DND-41 (cell line): ENCODE data around the gene DNM3.

Experiments used
- ATAC-seq: fragments of 200-7000 bp; cut with Tn5 transposase; 3 replicates; pipeline ENCODE4 v1.9.1; 2021; ENCODE audit warnings: low read depth; ENCODE audit not compliant: insufficient read depth
- DNase-seq: peaks from one replicate; pipeline ENCODE4 v3.0.0-alpha.2; 2020
- H2AFZ ChIP-seq: 2 replicates; pipeline ENCODE4 v1.6.0; 2012; ENCODE audit warnings: low read depth, low read length
- H3K27ac ChIP-seq: 2 replicates; pipeline ENCODE4 v1.5.1; 2012; ENCODE audit warnings: low read length, inconsistent platforms
- H3K27me3 ChIP-seq: fragments of 200-600 bp; sonication (generic); 2 replicates; pipeline ENCODE4 v1.6.0; 2012; ENCODE audit warnings: low read length, mild to moderate bottlenecking, inconsistent platforms; ENCODE audit not compliant: insufficient read depth, poor library complexity
- H3K36me3 ChIP-seq: 2 replicates; pipeline ENCODE4 v1.5.1; 2012; ENCODE audit warnings: low read length, inconsistent platforms; ENCODE audit not compliant: insufficient read depth
- H3K4me1 ChIP-seq: 2 replicates; pipeline ENCODE4 v1.5.1; 2012; ENCODE audit warnings: mild to moderate bottlenecking, low read length; ENCODE audit not compliant: insufficient read depth
- H3K4me2 ChIP-seq: 2 replicates; pipeline ENCODE4 v1.6.0; 2012; ENCODE audit warnings: mild to moderate bottlenecking, moderate library complexity, low read length, inconsistent platforms; ENCODE audit not compliant: insufficient read depth
- H3K4me3 ChIP-seq, 2 experiments: fragments of 200-600 bp in 1 of 2; shearing (Covaris generic) in 1 of 2; 2 replicates each; pipeline ENCODE4 v1.5.1; 2012 to 2016; ENCODE audit warnings: inconsistent platforms in 2 of 2, low read length in 2 of 2, mild to moderate bottlenecking in 2 of 2, low read depth in 1 of 2, moderate library complexity in 1 of 2
- H3K79me2 ChIP-seq: 2 replicates; pipeline ENCODE4 v1.6.0; 2012; ENCODE audit warnings: low read length, inconsistent platforms; ENCODE audit not compliant: insufficient read depth
- H3K9ac ChIP-seq: 2 replicates; pipeline ENCODE4 v1.6.0; 2012; ENCODE audit warnings: low read depth, mild to moderate bottlenecking, inconsistent platforms, low read length, moderate library complexity
- H3K9me3 ChIP-seq: 2 replicates; pipeline ENCODE4 v1.5.1; 2012; ENCODE audit warnings: low read length, moderate library complexity, mild to moderate bottlenecking, inconsistent platforms; ENCODE audit not compliant: insufficient read depth, severe bottlenecking
- H4K20me1 ChIP-seq: 2 replicates; pipeline ENCODE4 v1.6.0; 2012; ENCODE audit warnings: low read length; ENCODE audit not compliant: insufficient read depth
- EZH2 ChIP-seq: IDR thresholded peaks from 3 replicates; pipeline ENCODE4 v1.6.1; 2012; ENCODE audit warnings: borderline replicate concordance, low read depth, mild to moderate bottlenecking, moderate library complexity, low read length, inconsistent platforms; ENCODE audit not compliant: severe bottlenecking
- TF ChIP-seq, protein P1 (sequence below): IDR thresholded peaks from 2 replicates; pipeline ENCODE4 v1.5.1; 2012; ENCODE audit warnings: borderline replicate concordance, low read length, moderate library complexity, mild to moderate bottlenecking; ENCODE audit not compliant: poor library complexity, severe bottlenecking; ENCODE audit errors: extremely low read depth

DNM3 gene

DNA sequence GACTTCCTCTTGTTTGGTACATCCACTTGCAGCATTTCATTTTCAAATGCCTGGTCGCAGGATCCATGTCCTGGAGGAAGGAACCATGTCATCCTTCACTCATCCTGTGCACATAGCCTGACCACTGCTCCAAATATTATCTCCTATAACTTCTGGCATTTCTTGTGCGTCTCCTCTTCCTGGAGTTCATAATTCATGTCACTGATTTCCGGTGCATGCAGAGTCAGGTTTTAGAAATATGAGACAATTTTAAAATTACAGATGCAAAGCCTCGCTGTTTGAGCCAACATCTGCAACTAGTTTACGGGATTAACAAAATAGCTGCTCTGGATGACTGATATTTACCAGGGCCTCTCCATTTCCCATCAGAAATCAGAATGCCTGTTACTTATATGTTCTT lies 268.1 kb downstream of the DNM3 start:
- Histone ChIP-seq H4K20me1 (no peaks in the 10 kb centered on the region), H2AFZ (no peak overlapping the region), H3K79me2 (no peaks in the 10 kb centered on the region), H3K9me3 (no peaks in the 10 kb centered on the region), H3K27ac (no peak overlapping the region), H3K27me3 (peaks cover 8% of the 10 kb centered on the region), H3K4me3 (no peak overlapping the region), H3K36me3 (no peaks in the 10 kb centered on the region), H3K4me1 (no peaks in the 10 kb centered on the region), H3K4me2 (no peak overlapping the region), H3K9ac (no peak overlapping the region)
- TF ChIP-seq, protein P1, sequence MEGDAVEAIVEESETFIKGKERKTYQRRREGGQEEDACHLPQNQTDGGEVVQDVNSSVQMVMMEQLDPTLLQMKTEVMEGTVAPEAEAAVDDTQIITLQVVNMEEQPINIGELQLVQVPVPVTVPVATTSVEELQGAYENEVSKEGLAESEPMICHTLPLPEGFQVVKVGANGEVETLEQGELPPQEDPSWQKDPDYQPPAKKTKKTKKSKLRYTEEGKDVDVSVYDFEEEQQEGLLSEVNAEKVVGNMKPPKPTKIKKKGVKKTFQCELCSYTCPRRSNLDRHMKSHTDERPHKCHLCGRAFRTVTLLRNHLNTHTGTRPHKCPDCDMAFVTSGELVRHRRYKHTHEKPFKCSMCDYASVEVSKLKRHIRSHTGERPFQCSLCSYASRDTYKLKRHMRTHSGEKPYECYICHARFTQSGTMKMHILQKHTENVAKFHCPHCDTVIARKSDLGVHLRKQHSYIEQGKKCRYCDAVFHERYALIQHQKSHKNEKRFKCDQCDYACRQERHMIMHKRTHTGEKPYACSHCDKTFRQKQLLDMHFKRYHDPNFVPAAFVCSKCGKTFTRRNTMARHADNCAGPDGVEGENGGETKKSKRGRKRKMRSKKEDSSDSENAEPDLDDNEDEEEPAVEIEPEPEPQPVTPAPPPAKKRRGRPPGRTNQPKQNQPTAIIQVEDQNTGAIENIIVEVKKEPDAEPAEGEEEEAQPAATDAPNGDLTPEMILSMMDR = no peak
- TF ChIP-seq EZH2 = no peak
- ATAC-seq = no peak
- no peak for DNase-seq

DNA sequence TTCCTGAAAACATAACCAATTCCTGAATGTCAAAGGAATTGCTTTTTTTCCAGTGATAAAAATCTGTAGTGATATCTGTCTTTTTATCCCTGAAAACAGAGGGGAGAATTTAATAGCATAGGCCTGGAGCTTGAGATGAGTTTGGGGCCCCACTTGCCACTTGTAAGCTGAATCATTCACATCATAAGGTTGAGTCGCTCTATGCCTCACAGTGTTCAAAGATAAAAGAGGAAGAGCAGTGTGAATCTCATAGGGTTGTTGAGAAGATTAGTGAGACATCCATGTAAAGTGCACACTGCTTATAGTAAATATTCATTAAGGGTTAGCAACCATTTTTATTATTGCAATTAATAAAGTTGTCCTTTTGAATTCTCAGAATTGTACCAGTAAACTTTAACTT lies 271.3 kb downstream of the DNM3 start:
- Histone ChIP-seq H3K4me3 (no peak overlapping the region), H3K4me1 (no peaks in the 10 kb centered on the region), H3K36me3 (no peaks in the 10 kb centered on the region), H3K4me2 (no peak overlapping the region), H3K27ac (no peak overlapping the region), H3K9me3 (no peaks in the 10 kb centered on the region), H4K20me1 (no peaks in the 10 kb centered on the region), H3K9ac (no peak overlapping the region), H3K27me3 (peaks cover 15% of the 10 kb centered on the region), H2AFZ (no peak overlapping the region), H3K79me2 (no peaks in the 10 kb centered on the region)
- ATAC-seq = no peak
- DNase-seq = no peak
- TF ChIP-seq, protein P1 = no peak
- TF ChIP-seq EZH2 = no peak

DNA sequence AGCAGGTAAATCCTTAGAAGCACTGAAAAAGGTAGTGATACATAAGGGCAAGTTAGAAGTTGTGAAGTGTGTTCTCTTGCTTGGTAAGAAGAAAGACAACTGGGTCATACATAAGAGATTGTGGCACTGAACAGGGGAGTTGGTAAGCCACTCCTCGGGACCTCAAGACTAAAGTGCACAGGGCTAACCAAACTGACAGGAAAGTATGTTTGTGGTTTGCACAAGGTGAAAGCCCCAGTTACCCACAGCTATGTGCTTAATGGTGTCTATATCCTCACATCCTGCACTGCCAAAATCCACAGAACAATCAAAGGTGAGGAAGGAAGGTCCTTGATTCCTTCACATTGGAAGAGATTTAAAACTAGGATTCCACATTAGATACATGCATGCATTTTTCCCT lies 276.5 kb downstream of the DNM3 start:
- Histone ChIP-seq H3K79me2 (no peaks in the 10 kb centered on the region), H2AFZ (no peak overlapping the region), H3K27ac (no peak overlapping the region), H3K4me3 (no peak overlapping the region), H3K27me3 (peaks cover 7% of the 10 kb centered on the region), H4K20me1 (no peaks in the 10 kb centered on the region), H3K9ac (no peak overlapping the region), H3K4me1 (no peaks in the 10 kb centered on the region), H3K36me3 (no peaks in the 10 kb centered on the region), H3K9me3 (no peaks in the 10 kb centered on the region), H3K4me2 (no peak overlapping the region)
- DNase-seq (peak; percentile 28), ATAC-seq (peak; percentile 94)
- TF ChIP-seq, protein P1 = no peak
- TF ChIP-seq EZH2 = no peak

DNA sequence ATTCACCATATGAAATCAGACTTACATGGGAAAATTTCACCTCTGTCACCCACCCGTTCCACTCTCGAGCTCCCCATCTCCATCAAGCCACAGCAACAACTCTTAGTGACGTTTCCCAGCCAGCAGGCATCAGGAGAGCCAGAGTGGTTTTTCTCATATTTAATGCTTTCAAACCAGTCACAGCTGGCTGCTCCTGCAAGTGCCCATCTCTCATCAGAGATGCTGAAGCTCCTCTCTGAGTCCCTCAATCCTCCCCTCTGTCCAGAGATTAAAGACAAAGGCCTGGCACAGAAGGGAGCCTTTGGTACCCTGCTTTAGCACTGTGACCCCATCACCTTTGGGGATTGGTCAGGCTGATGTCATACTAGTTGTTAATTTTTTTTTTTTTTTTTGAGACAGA lies 277.3 kb downstream of the DNM3 start:
- ATAC-seq (no peak), DNase-seq (no peak)
- Histone ChIP-seq H3K9ac (no peak overlapping the region), H3K27ac (no peak overlapping the region), H2AFZ (no peak overlapping the region), H3K36me3 (no peaks in the 10 kb centered on the region), H3K4me3 (no peak overlapping the region), H3K9me3 (no peaks in the 10 kb centered on the region), H3K27me3 (peaks cover 7% of the 10 kb centered on the region), H3K79me2 (no peaks in the 10 kb centered on the region), H3K4me2 (no peak overlapping the region), H3K4me1 (no peaks in the 10 kb centered on the region), H4K20me1 (no peaks in the 10 kb centered on the region)
- no peak for TF ChIP-seq EZH2
- TF ChIP-seq, protein P1 = no peak
